CD14-positive monocyte (primary cell): ENCODE measurements around the gene PDCL3. TPM values are rescaled to one million over a fixed set of nuclear protein-coding genes. Genes with fewer than 3 reads are reported as not detected.
A peak's percentile ranks its signal among the peaks of the same experiment; 100 is the strongest.

Experiments used
- DNase-seq, 3 donors: peaks; one replicate each; pipeline ENCODE4 v3.0.0-alpha.2; 2011 to 2022
- H2AFZ ChIP-seq: 2 replicates; pipeline ENCODE4 v1.6.0; 2012; ENCODE audit warnings: mild to moderate bottlenecking, low read depth, low read length, inconsistent platforms; ENCODE audit not compliant: insufficient read depth, poor library complexity, severe bottlenecking
- H3K27ac ChIP-seq, 2 donors: 1 replicate in 1 of 2; 2 replicates in 1 of 2; pipeline ENCODE4 v1.5.1; 2012 to 2013; ENCODE audit warnings: low read length in 2 of 2, control low read depth in 1 of 2, inconsistent platforms in 1 of 2, low read depth in 1 of 2, mild to moderate bottlenecking in 1 of 2
- H3K27me3 ChIP-seq, 2 donors: one replicate each; pipeline versions ENCODE4 v1.6.0 to v1.6.1; 2011 to 2013; ENCODE audit warnings: low read length in 2 of 2; ENCODE audit not compliant: control insufficient read depth in 2 of 2, insufficient read depth in 2 of 2
- H3K36me3 ChIP-seq, 2 donors: replicated peaks in 1 of 2; 1 replicate in 1 of 2; 2 replicates in 1 of 2; pipeline versions ENCODE4 v1.5.1 to v1.6.1; 2012 to 2013; ENCODE audit warnings: low read length in 2 of 2, control low read depth in 1 of 2, inconsistent platforms in 1 of 2, mild to moderate bottlenecking in 1 of 2; ENCODE audit not compliant: insufficient read depth in 2 of 2, control insufficient read depth in 1 of 2
- H3K4me1 ChIP-seq, 2 donors: 1 replicate in 1 of 2; 2 replicates in 1 of 2; pipeline versions ENCODE4 v1.5.1 to v1.6.1; 2012 to 2013; ENCODE audit warnings: low read length in 2 of 2, control low read depth in 1 of 2, inconsistent platforms in 1 of 2, mild to moderate bottlenecking in 1 of 2, moderate library complexity in 1 of 2; ENCODE audit not compliant: insufficient read depth in 2 of 2, control insufficient read depth in 1 of 2
- H3K4me2 ChIP-seq: replicated peaks from 2 replicates; pipeline ENCODE3; 2012; ENCODE audit warnings: low read length, moderate library complexity, mild to moderate bottlenecking; ENCODE audit not compliant: poor library complexity, severe bottlenecking; ENCODE audit errors: extremely low read depth
- H3K4me3 ChIP-seq, 3 experiments: fragments of 200-600 bp in 1 of 3; sonication (generic) in 1 of 3; replicated peaks in 1 of 3; 1 replicate in 2 of 3; 2 replicates in 1 of 3; pipeline ENCODE4 v1.5.1; 2011 to 2013; ENCODE audit warnings: low read length in 3 of 3, mild to moderate bottlenecking in 3 of 3, control low read depth in 2 of 3, low read depth in 2 of 3, inconsistent platforms in 1 of 3, moderate library complexity in 1 of 3
- H3K79me2 ChIP-seq: 2 replicates; pipeline ENCODE4 v1.6.0; 2012; ENCODE audit warnings: mild to moderate bottlenecking, control low read depth, inconsistent platforms, low read length, moderate library complexity; ENCODE audit not compliant: insufficient read depth
- H3K9ac ChIP-seq: 2 replicates; pipeline ENCODE4 v1.6.0; 2017; ENCODE audit warnings: low read length, mild to moderate bottlenecking; ENCODE audit not compliant: insufficient read depth, poor library complexity, severe bottlenecking
- H3K9me3 ChIP-seq, 2 donors: replicated peaks in 1 of 2; 1 replicate in 1 of 2; 2 replicates in 1 of 2; pipeline versions ENCODE4 v1.5.1 to v1.6.1; 2012 to 2013; ENCODE audit warnings: low read length in 2 of 2, control low read depth in 1 of 2; ENCODE audit not compliant: control insufficient read depth in 1 of 2, insufficient read depth in 1 of 2
- H4K20me1 ChIP-seq: 2 replicates; pipeline ENCODE4 v1.6.0; 2012; ENCODE audit warnings: mild to moderate bottlenecking, low read length, control low read depth, moderate library complexity; ENCODE audit not compliant: insufficient read depth
- H3K27ac Mint-ChIP-seq, 7 donors: one replicate each; pipeline ENCODE4 v1.8.0; 2020; ENCODE audit warnings: mild to moderate bottlenecking in 7 of 7, mixed read lengths in 7 of 7, moderate library complexity in 6 of 7, inconsistent platforms in 2 of 7
- H3K27me3 Mint-ChIP-seq, 3 donors: one replicate each; pipeline ENCODE4 v1.8.0; 2021 to 2022; ENCODE audit warnings: low read depth in 3 of 3, mild to moderate bottlenecking in 3 of 3, mixed read lengths in 3 of 3, moderate library complexity in 3 of 3, inconsistent platforms in 1 of 3
- H3K36me3 Mint-ChIP-seq, 2 donors: one replicate each; pipeline ENCODE4 v1.8.0; 2020; ENCODE audit warnings: mixed read lengths in 2 of 2, inconsistent platforms in 1 of 2, mild to moderate bottlenecking in 1 of 2
- H3K4me1 Mint-ChIP-seq: one replicate; pipeline ENCODE4 v1.8.0; 2020; ENCODE audit warnings: mild to moderate bottlenecking, mixed read lengths
- H3K4me3 Mint-ChIP-seq, 2 donors: one replicate each; pipeline ENCODE4 v1.8.0; 2020; ENCODE audit warnings: mild to moderate bottlenecking in 2 of 2, mixed read lengths in 2 of 2, moderate library complexity in 1 of 2
- H3K9me3 Mint-ChIP-seq, 7 donors: one replicate each; pipeline ENCODE4 v1.8.0; 2020 to 2022; ENCODE audit warnings: mixed read lengths in 7 of 7, mild to moderate bottlenecking in 6 of 7, moderate library complexity in 6 of 7, inconsistent platforms in 2 of 7
- WGBS: methylation state at CpG from one replicate; pipeline ENCODE4 v1.1.5; 2013; ENCODE audit warnings: missing lambda C conversion rate; ENCODE audit not compliant: insufficient coverage; 5-methylcytosine and 5-hydroxymethylcytosine counted together
- intact Hi-C, 2 donors: fragments of 100-400 bp; cut with micrococcal nuclease; formaldehyde crosslinking; loops; one replicate each; pipeline versions ENCODE4 v1.15.0 to v1.15.1; 2023
- polyA plus RNA-seq, 3 donors: library from polyadenylated mRNA; depleted of rRNA in 1 of 3; unstranded in 2 of 3; stranded (reverse) in 1 of 3; fragments of 300-500 nt in 2 of 3; fragments of >200 nt in 1 of 3; fragmentation: Illumina TruSeq in 2 of 3; gene quantifications; 1 replicate in 2 of 3; 2 replicates in 1 of 3; pipeline ENCODE4 v1.2.3, GENCODE V29; 2012 to 2021
- TF ChIP-seq, protein P1 (sequence below): fragments of 200-600 bp; IDR thresholded peaks from one replicate; pipeline ENCODE4 v1.8.0; 2022; ENCODE audit warnings: antibody characterized with exemption, mild to moderate bottlenecking

Gene PDCL3
- polyA plus RNA-seq, 3 donors, result 15.9 to 28.4 (median 24.8) TPM

DNA sequence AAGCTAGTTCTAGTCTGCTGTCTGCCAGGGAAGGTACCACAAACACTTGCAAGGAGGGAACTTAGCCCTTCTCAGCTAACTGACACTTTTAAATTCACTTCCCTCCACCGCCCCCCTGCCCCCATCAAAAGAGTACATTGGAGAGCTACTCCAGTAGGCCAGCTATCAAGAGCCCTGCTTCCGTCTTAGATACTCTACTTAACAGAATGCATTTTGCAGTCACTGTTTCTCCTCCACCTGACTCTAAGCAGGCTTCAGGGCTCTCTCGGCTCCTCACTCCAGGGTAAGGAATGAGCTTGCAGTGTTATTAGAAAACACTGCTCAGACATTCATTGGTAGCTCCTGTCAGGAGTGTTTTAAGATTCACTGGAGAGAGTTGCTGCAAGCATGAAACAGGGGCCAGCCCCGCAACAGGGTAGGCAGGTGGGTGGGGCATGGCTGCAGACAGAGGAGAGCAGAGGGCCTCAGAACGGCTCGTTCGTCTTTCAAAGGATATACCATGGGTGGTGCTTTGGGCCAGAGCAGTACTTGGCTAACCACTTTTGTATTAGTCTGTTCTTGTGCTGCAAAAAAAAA lies 35.3 kb upstream of the PDCL3 start:
- H3K36me3 Mint-ChIP-seq, result no peaks in the 10 kb centered on the region
- no peaks in the 10 kb centered on the region for H3K36me3 ChIP-seq
- H4K20me1 ChIP-seq, result no peaks in the 10 kb centered on the region
- H3K27me3 Mint-ChIP-seq, result peaks cover 0 to 6% (median 4%) of the 10 kb centered on the region in 3 donors
- WGBS, result 94% methylated on average over 4 of the region's 7 CpGs
- H3K27ac ChIP-seq, result no peak overlapping the region
- no peaks in the 10 kb centered on the region for H3K27me3 ChIP-seq
- TF ChIP-seq, protein P1, sequence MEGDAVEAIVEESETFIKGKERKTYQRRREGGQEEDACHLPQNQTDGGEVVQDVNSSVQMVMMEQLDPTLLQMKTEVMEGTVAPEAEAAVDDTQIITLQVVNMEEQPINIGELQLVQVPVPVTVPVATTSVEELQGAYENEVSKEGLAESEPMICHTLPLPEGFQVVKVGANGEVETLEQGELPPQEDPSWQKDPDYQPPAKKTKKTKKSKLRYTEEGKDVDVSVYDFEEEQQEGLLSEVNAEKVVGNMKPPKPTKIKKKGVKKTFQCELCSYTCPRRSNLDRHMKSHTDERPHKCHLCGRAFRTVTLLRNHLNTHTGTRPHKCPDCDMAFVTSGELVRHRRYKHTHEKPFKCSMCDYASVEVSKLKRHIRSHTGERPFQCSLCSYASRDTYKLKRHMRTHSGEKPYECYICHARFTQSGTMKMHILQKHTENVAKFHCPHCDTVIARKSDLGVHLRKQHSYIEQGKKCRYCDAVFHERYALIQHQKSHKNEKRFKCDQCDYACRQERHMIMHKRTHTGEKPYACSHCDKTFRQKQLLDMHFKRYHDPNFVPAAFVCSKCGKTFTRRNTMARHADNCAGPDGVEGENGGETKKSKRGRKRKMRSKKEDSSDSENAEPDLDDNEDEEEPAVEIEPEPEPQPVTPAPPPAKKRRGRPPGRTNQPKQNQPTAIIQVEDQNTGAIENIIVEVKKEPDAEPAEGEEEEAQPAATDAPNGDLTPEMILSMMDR, result no peak
- no peaks in the 10 kb centered on the region for H3K4me1 Mint-ChIP-seq
- peaks cover 0 to 2% (median 0%) of the 10 kb centered on the region in 7 donors for H3K9me3 Mint-ChIP-seq
- peak overlapping the region in 1 of 7 donors; percentile 35 for H3K27ac Mint-ChIP-seq
- no peak overlapping the region for H3K4me2 ChIP-seq
- H3K4me1 ChIP-seq, result no peaks in the 10 kb centered on the region
- no peak overlapping the region for H3K4me3 ChIP-seq
- H2AFZ ChIP-seq, result no peak overlapping the region
- no peak for DNase-seq
- intact Hi-C loops, result no loop called here
- H3K79me2 ChIP-seq, result no peaks in the 10 kb centered on the region
- H3K9ac ChIP-seq, result no peak overlapping the region
- H3K4me3 Mint-ChIP-seq, result no peak overlapping the region
- no peaks in the 10 kb centered on the region for H3K9me3 ChIP-seq

DNA sequence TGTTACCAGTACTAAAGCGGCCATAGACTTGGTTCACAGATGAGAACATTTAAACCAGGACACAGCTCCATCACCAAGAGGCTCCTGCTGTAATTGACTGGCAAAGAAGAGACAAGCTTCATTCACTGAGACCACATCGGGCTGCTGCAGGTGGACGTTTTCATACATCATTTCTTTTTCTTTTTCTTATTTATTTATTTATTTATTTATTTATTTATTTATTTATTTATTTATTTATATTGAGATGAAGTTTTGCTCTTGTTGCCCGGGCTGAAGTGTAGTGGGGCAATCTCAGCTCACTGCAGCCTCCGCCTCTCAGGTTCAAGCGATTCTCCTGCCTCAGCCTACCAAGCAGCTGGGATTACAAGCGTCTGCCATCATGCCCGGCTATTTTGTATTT lies 33.6 kb upstream of the PDCL3 start:
- TF ChIP-seq, protein P1, result no peak
- Histone ChIP-seq H3K9me3 (no peaks in the 10 kb centered on the region), H3K36me3 (no peaks in the 10 kb centered on the region), H3K79me2 (no peaks in the 10 kb centered on the region), H3K9ac (no peak overlapping the region), H3K4me1 (no peaks in the 10 kb centered on the region), H4K20me1 (no peaks in the 10 kb centered on the region), H3K27me3 (no peaks in the 10 kb centered on the region), H3K4me2 (no peak overlapping the region), H3K4me3 (no peak overlapping the region), H3K27ac (no peak overlapping the region), H2AFZ (no peak overlapping the region)
- Mint-ChIP-seq H3K27ac (no peak overlapping the region), H3K4me3 (no peak overlapping the region), H3K36me3 (no peaks in the 10 kb centered on the region), H3K4me1 (no peaks in the 10 kb centered on the region), H3K27me3 (peaks cover 2 to 6% (median 4%) of the 10 kb centered on the region in 3 donors), H3K9me3 (peaks cover 0 to 6% (median 2%) of the 10 kb centered on the region in 7 donors)
- DNase-seq, result no peak
- 100% methylated on average over 5 of the region's 8 CpGs for WGBS
- intact Hi-C loops, result no loop called here
